Renal cortex interstitium (tissue), 11 donors: ENCODE results near the gene RAB3C. TPM values are rescaled to one million over a fixed set of nuclear protein-coding genes. Genes with fewer than 3 reads are reported as not detected.
A peak's percentile ranks its signal among the peaks of the same experiment; 100 is the strongest.

Experiments
- DNase-seq, 11 donors: peaks; one replicate each; pipeline ENCODE4 v3.0.0-alpha.2; 2013; ENCODE audit warnings: low read depth in 9 of 11, low spot score in 4 of 11; ENCODE audit errors: extremely low read depth in 1 of 11
- polyA plus RNA-seq, 3 donors: library from polyadenylated mRNA; unstranded; fragments of 120-200 nt; gene quantifications; one replicate each; pipeline ENCODE4 v1.2.1, GENCODE V29; 2013; ENCODE audit not compliant: insufficient read length in 3 of 3

RAB3C gene
- polyA plus RNA-seq, 3 donors, result 1.2 TPM

DNA sequence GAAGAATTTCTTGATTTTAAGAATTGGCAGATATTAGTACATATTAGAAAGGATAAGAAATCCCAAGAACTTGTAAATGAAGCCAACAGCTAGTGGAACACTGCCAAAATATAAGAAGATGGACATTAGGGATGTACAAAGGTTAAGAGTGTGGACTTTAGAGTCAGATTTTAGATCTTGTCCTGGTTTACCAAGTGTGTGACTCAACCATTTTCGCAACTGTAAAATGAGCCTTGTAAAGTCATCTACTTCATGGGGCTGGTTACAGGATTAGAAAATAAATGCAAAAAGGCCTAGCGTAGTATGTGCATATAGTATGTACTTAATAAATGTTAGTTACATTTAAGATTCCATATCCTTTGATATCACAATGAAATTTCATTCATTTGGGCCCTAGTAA is 260.0 kb downstream of the RAB3C start:
- no peak for DNase-seq

DNA sequence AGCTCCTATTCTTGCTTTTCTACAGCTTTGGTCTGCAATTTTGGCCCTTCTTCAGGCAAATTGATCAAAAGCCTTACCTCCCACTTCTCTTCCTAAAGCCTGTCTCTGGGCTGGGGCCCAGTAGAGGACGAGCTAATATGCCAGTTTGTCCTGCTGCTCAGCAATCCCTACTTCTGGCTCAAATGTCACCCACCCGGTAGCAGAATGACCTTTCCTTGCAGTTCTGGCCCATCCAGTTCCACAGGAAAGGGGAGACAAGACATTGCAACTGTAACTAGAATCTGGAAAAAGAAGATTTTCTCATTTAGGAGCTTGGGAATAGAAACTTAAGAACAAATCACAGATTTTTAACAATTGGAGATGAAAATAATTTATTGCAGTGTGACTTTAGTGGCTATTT is 261.5 kb downstream of the RAB3C start:
- DNase-seq, result no peak

DNA sequence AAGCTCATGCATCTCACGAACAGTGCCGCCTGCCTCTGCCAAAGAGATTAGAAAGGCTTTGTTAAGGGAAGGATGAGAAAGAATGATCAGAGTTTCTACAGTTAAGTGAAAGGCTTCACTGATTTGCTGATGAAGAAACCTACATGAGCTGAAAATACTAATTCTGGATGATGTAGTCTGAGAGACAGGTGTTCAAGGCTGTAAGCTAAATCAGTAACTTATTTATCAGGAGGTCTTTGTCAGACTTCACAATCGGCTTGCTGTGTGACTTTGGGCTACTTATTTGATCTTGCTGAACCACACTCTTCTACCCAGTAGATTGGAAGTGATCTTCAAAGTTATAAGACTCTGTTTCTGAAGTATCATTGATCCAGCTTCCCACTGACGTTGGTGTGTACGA is 264.2 kb downstream of the RAB3C start:
- no peak for DNase-seq

DNA sequence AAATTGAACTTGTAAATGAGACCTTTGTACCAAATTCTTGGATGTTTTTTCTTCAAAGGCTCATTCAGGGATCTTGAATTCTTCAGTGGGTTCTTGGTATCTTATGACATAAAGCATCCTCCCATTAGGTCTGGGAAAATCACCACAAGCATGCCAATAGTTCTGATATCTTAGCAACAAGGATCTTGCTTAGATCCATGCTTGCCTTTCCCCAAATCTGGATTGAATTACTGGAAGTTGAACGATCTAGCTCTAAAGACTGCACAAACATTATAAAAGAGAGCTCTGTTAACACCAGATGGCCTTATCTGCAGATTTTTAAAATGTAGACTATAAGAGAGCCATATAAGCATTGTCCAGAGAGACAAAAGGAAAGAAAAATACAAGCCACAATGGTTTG is 266.3 kb downstream of the RAB3C start:
- DNase-seq, result no peak

DNA sequence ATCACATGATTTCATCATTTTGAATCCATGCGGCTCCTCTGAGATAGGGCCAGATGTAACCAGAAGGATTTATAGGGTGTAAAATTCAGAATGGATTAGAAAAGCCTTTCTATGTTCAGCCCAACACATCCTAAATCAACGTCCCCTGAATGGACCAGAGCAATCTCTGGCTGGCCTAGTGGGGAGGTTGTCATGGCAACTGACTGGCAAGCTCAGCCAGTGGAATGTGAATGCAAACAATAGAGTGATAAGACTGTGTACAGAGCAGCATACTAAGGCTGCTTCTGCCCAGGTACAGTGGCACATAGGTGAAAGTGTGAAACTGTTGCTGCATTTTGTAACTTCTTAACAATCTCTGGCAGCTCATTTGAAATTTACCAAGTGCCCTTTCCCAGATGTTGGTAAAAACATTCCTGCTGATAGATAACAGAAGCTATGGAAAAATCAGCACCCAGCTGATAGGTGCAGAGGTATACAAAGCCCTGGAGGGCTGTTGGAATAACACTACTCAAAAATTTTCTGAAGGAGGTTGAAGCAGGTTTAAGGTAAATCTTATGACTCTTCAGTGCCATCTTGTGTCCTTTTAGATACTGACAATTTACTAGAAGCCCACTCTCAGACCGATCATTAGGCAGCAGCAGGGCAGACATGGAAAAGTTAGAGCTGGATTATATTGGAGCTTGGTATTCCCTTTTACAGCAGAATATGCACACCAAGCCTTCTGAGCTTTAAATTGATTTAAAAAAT is 267.2 kb downstream of the RAB3C start:
- peak in 10 of 11 donors; percentile 17 to 43 (median 26) for DNase-seq

DNA sequence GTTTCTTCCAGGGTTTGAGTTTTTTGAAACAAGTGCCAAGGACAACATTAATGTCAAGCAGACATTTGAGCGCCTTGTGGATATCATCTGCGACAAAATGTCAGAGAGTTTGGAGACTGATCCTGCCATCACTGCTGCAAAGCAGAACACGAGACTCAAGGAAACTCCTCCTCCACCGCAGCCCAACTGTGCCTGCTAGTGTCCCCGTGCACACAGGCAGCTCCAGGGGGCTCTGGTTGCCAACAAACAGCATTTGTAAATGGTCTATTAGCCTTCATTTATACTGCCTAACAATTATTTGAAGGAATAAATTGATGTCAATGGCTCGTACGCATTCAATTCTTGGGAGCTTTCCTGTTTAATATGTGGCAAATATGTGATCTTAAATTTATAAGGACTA is 268.3 kb downstream of the RAB3C start:
- DNase-seq, result no peak

DNA sequence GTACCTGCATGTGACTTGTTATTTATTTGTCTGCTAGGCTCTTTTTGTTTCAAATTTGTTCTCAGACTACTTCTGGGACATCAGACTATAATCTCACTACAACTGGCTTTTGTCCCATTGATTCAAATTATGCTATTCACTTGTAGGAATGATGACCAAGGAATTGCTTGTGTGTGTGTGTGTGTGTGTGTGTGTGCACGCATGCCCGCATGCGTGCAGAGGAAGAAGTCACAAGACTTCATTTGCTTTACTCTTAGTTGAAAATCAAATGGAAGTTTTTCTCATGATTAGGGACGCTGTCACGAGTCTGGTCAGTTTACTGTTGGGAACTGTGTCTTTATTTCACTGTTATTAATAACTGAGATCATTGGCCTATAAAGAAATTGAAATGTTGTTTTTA is 268.7 kb downstream of the RAB3C start:
- no peak for DNase-seq

DNA sequence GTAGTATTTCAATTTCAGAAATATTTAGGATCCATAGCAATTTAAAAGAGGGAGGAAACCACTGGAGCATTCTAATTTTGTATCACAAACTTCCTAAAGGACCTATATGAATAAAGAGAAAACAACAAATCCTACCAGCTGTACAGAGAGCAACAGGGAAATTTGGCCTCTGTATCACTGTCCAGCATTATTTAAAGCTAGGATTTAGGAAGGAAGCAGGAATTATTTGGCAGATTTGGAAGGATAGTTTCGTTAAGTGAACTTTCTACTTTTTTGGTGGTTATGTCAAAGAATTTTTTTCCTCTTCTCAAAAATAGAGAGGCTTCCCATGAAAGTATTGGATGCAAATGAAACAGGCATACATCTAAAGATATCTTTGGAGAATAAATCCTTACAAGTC is 269.7 kb downstream of the RAB3C start:
- DNase-seq, result no peak

DNA sequence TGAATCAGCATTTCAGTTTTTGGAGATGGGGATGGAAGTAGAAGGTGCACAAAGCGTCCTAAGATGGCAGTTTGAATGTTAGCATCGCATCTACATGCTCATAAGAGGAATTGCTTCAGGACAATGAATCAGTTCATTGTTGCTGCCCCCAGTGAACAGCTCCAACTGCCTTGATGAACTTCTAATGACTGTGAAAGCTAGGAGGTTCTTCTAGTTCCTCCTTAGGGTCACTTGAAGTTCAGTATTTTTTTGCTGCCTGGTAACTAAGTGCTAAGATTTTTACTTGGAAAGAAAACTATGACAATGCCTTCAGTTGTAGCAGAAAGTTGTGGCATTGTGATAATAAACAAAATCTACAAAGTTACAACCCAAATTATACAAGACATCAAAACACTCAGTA is 271.6 kb downstream of the RAB3C start:
- no peak for DNase-seq

DNA sequence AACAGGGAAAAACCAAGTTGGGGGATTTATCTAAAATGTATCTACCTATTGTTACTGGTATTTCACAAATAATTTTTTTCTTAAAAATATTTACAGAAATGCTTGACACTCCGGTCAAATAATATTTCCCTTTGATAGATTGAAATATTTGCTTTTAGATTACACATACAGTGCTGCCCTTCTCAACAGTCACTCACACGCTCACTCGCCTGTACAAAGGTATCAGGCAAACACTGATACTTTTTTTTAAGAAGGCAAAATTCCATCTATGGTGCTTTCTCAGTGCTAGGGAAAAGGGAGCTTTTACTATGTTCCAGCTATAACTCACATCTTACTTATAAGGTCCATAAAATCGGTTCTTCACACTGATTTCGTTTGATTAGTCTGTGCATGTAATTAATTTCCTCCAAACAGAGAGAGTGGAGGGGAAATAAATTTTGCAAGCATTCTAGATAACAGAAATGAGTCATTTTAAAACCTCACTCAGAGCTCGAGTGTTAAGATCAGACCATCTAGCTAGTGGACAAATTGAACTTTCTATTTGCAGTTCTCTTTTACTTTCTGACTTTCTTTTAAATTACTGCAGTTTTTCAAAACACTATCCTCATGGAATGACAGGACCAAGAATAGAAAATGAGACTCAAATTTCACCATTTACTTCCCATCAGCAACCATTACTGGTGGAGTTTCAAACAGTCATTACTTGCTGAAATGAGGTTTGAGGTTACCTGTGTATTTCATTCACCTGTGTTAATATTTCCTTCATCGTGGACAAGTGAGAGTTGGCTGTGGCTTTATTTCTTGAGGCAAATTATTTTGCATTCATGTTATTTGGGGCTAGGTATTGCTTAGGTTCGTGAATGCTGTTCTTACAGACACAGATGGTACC is 273.2 kb downstream of the RAB3C start:
- DNase-seq, result no peak

DNA sequence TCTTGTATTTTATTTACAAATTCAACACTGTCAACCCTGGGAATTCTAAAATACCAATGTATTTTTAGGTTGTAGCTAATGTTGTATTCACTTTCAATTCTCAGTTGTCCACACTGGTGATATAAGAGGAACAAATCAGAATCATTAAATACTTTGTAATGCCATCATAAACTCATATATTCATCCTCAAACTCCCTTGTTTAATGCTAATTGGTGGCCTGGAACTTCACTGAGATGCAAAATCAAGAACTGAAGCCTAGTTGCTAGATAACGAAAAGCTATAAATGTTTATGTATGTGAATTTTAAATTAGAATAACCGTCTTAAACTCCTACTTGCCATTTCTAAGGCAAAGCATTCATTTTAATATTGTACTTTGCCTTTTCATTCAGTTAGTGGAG is 274.7 kb downstream of the RAB3C start:
- no peak for DNase-seq

DNA sequence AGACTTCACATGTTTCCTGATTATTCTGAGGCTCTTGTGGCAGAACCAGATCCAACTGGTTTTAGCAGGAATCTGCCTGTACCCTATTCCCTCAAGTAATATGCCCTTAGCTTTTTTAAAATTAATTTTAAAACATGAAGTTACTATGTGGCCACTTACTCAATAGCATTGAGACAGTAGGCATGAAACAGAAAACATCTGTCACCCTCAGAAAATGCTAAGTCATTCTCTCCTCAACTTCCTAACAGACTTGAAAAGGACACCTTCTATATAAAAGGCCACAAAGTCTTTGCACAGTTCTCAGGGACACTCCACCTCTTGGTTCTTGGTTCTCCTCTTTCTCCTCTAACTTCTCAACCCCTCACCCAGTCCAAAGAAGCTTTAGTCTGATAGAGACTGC is 277.8 kb downstream of the RAB3C start:
- no peak for DNase-seq

DNA sequence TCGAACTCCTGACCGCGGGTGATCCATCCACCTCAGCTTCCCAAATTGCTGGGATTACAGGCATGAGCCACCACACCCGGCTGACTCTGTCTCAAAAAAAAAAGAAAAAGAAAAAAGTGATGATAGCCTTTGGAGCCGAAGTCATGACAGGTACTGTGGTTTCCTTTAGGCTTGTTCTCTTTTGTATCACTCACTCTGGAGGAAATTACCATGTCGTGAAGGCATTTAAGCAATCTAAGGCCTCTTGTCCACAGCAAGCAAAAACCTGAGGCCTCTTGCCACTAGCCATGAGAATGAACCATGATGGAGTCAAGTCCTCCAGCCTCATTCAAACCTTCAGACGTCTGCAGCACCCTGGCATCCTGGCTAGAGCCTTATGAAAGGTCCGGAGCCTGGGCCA is 286.1 kb downstream of the RAB3C start:
- DNase-seq, result no peak

DNA sequence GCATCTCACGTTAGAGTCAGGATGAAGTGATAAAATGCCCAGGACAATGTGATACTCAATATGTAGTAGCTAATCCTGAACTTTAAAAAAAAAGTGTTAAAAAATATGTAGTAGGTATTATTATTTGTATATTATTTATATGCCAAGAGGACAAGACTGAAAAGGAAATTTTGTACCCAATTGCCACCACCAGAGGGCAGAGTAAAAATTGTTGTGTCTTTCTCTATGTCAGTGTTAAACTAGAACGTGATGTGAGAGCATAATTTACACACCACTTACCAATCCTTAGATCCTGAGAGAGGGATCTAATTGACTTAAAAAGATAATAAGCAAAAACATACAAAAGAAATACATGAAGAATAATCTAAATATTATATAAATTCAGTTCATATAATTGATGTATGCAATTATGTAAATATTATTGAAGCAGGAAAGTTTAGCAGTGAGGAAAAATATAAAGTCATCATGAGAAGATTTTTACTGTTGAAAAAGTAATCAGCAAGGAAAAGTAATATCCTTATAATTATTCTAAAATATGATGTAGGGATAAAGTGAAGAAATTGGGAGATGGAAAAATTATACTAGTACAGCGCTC is 288.9 kb downstream of the RAB3C start:
- peak in 2 of 11 donors; percentile 21 to 46 for DNase-seq

DNA sequence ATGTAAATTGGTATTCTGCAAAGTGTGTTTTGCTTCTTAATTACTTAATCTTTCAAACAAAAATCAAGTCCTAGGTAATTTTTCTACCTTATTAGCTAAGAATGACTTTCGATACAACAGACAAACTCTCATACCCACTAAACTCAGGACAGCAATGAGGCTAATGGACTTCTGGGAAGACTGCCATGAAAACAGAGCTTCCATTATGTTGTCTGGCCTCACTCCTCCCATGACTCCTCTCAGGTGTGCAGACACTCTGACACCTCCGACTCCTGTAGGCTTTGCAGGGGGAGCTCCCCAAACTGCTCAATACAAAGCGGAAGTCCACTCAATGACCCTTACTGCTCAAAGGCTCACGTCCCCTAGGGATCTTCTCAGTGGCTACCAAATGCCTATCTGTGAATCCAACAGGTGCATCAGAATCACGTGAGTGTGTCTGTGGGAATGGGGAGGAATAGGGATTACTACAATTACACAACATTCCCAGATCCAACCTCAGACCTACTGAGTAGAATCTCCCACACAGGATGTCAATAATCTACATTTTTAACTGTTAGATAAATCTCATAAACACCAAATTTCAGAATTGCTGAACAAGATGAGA is 289.9 kb downstream of the RAB3C start:
- DNase-seq, result no peak

DNA sequence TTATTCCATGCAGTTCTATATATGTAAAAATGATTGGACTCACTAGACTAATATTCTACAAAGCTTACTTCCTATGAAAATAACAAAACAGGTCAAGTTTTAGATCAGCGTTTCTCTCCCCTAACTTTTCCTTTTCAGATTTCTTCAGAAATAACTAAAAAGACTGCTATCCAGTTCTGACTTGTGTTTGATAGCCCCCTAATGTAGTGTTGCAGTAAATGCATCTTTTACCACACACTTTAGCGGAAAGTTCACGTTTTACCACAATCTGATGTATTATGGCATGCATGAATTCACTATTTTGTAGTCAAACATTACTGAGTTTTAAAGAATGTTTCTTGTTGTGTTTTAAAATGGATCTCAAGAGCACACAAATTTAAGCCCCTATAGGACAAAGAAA is 292.7 kb downstream of the RAB3C start:
- no peak for DNase-seq

DNA sequence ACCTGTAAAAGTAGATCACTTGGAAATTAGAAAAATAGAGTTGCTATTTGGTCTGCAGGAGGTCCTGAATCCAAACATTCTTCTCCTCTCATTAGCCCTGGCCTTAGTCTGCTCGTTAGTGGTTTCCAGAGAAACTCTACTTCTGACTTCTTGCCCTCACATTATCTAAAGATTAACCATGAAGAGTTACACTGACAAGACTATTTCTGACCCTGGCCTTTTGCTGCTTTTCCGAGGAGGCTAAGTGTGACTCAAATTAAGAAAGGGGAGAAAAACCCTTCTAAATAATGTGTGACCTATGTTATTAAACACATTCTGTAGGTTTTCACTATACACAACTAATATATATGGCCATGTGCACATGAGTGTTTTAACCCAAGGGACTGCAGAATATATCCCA is 302.4 kb downstream of the RAB3C start:
- no peak for DNase-seq

DNA sequence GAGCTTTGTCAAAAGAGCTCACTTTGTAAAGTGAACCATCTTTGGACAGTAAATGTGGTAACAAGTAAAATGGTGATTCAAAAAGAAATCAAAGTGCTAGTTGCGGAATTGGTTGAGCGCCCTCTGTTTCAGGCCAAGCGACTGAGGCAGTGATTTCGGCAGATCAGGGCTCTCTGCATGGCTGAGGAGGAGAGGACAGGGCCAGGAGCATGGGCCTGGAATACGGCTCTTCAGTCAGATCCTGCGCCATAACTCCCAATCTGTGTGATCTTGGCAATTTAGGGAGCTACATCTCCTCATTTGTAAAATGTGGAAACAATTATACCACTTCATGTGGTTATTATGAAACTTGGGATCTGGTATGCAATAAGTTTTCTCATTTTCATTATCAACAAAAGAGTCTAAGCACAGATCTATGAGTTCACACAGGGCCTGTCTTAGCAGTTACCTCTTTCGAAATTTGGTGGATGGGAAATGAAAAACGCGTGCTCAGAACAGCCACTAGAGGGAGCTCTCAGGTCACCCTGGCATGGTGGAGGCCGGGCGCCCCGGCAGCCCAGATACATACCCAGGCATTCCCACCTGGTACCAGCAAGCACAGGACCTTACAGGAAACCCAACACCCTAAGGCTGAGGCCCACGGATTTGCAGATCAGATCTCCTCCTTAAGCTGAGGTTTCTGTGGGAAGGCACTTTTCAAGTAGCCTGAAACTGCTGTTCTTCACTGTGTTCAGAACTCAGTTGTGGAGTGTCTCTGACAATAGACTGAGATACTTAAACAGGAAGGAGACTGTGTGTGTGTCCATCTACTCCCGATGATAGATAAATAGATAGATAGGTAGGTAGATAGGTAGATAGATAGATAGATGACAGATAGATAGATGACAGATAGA is 303.7 kb downstream of the RAB3C start:
- peak; percentile 24 to 50 (median 42) for DNase-seq

DNA sequence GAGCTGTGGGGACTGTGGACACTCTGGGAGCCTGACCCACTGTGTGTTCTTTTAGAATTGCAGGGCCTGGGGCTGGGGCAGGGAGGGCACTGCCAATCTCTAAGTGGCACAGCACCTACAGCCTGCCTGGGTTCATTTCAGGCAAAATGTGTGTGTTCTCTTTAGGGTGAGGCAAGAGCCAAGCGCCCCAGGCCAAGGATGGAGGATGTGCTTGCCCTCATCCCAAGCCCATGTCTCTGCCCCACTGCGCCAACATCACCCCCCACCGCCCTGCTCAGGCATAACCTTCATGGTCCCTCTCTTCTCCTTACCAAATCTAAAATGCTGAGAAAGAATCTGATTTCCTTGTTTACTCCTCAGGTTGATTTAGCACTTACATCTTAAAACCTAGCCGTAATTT is 304.4 kb downstream of the RAB3C start:
- no peak for DNase-seq
